ENCODE data around the gene IGFBPL1.
"Not testable (repeated sequence)": the region's sequence is repeated elsewhere in the genome, so short reads cannot be mapped to it uniquely, and the experiment has no call there.

IGFBPL1 gene

DNA sequence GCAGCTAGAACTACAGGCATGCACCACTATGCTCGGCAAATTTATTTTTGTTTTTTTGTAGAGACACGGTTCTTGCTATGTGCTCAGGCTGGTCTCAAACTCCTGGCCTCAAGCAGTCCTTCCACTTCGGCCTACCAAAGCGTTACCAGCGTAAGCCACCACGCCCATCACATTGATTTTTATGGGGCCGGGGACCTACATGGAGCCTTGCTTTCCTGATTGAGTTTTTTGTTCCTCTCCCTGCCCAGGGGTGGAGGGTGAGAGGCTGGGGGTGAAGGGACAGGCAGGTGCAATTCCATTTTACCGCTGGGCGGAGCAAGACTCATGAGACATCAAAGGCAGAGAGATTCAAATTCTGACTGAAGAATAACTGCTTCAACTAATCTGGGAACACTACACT lies 29.8 kb downstream of the IGFBPL1 start:
- no peak for DNase-seq

DNA sequence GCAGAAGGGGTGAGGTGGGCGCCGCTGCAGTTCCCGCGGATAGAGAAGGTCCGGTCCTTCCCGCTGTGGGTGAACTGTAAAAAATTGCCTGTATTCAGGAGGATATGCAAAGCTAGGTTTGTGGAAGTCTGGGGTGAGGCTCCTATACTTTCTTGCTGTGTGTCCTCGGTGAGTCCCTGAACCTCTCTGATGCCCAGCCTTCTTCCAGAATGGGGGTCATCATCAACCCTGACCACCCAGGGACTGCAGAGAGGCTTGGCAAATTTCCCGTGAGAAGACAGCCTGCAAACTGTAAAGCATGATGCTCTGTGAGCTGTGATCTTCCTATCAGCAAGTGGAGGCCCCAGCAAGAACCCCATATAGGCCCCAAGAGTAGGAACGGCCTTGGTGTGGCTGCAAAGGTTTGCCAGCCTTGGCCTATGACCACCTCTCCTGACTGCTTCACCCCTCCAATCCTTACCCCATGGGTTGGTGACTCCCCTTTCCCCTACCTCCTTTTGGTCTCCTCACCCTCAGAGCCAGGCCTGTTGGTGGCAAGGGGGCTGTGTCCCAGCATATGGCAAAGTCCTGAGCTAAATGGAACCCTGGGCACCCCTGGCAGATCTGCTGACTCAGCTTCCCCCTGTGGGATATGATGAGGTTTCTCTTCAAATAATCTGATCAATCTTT lies 31.0 kb downstream of the IGFBPL1 start:
- DNase-seq, result no peak

- DNase-seq, result peak; percentile 83
Measured at GRCh38 chr9:38392235-38393127, 31.8 kb downstream of the IGFBPL1 start, which contains the start of gene ALDH1B1. TSS of gene ALDH1B1 (plus strand) at chr9:38392702. CDS start at chr9:38395749, 3,047 bp downstream.

DNA sequence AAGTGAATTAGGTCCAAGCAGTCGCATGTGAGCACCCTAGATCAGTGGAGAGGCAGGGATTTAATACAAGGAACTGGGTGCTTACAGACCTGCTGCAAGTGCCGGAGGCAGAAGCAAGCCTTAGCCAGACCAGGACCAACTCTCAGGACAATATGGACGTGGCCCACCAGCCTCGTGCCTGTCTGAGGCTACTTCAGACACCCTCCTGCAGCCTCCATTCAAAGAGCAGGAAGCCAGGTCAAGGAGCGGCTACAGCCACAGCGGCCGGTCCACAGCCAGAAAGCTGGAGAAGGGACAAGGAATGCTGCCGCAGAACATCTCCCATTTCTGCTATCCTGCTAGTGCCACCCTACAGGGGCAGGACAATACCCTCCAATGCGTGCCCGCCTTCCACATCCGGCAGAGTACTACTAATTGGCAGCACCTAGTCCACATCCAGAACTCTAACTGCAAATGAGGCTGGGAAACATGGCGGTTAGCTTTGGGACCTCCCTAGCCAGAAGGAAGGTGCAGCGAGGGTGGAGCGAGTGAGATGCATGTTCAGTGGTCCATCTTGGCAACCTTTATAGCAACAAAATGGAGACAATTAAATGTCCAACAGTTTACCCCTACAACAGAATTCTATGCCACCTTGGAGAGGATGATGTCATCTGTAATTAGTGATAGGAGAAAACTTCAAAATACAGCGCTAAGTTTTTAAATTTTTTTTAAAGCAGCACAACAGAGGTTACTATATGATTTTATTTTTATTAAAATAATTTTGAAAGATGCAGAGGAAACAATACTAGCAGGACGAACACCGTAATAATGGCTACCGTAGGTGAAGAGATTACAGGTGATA lies 32.8 kb downstream of the IGFBPL1 start:
- no peak for DNase-seq

DNA sequence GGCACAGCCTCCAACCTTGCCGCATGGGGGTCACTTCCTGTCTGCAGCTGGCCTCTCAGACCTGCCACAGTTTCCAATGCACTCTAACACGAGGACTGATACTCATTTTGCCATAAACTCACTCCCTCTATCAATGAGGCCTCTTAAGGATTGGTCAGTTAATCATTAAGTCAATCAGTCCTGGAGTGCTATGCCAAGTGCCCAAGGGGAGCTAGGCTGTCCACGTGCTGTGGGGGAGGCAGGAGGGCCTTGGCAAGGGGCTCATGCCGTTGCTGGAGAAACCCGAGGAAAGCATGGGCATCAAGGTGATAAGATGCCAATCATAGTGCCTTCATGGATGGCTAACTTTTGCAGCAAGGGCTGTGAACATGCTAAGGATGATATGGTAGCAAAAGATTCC lies 33.4 kb downstream of the IGFBPL1 start:
- DNase-seq, result no peak

DNA sequence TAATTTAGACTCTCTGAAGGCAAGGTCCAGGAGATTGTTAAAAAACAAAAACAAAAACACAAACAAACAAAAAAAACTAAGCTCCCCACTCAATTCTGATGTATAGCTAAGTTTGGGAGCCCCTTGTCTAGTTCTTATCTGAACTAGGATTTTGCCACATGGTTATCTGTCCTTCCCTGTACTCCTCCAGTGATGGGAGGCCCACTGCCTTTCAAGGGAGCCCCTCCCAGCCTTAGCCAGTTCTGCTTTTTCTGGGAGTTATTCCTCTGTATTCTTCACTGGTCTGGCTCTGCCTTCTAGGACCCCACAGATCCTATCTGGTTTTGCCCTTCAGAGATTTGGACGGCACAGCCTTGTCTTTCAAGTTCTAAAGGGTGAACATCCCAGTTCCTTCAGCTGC lies 33.8 kb downstream of the IGFBPL1 start:
- no peak for DNase-seq

- no peak for DNase-seq
Measured at GRCh38 chr9:38389313-38389712, 34.9 kb downstream of the IGFBPL1 start.

GRCh38 chr9:38388283-38389223 lies 35.7 kb downstream of the IGFBPL1 start:
- no peak for DNase-seq

- no peak for DNase-seq
Measured at GRCh38 chr9:38387751-38388150, 36.5 kb downstream of the IGFBPL1 start.

GRCh38 chr9:38387066-38387465 lies 37.2 kb downstream of the IGFBPL1 start:
- no peak for DNase-seq

DNA sequence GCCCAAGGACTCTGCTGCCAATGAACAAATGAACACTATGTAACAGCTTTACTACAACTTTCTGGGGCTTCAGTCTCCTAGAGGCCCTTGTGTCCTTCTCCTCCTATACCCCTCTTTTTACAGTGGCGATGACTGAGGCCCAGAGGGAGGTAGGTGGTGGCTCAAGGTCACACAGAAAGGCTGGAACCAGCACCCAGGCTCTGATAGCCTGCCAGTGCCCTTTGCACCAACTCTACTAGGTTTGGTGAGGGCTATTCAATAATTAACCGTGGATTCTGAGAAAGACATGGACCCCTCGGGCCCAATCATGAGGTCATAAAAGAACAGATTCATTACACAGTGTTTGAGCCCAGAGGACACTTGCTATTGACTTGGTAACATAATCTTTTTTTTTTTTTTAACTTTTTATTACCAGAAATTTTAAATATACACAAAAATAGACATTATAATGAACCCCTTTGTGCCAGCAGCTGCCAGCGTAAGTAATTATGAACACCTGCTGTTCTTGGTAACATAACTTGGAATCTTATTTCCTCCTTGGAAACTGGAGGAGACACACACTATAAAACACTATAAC lies 37.8 kb downstream of the IGFBPL1 start:
- no peak for DNase-seq

DNA sequence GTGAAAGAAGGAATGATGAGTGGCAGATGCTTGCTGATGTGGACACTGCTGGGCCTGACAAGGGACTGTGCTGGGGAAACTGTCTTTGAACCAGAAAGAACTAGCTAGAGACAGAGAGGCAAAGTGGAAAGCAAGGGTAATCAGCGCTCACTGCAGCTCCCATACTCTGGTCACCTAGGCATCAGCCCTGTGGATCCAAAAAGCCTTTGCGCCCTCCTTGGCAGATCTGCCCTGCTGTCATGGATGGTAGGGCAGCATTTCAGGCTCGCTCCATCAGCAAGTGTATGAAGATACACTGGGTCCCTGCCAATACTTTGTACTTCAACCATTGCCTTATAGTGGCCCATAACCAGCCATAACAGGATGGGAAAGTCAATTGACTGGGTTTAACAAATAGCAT lies 38.4 kb downstream of the IGFBPL1 start:
- no peak for DNase-seq

DNA sequence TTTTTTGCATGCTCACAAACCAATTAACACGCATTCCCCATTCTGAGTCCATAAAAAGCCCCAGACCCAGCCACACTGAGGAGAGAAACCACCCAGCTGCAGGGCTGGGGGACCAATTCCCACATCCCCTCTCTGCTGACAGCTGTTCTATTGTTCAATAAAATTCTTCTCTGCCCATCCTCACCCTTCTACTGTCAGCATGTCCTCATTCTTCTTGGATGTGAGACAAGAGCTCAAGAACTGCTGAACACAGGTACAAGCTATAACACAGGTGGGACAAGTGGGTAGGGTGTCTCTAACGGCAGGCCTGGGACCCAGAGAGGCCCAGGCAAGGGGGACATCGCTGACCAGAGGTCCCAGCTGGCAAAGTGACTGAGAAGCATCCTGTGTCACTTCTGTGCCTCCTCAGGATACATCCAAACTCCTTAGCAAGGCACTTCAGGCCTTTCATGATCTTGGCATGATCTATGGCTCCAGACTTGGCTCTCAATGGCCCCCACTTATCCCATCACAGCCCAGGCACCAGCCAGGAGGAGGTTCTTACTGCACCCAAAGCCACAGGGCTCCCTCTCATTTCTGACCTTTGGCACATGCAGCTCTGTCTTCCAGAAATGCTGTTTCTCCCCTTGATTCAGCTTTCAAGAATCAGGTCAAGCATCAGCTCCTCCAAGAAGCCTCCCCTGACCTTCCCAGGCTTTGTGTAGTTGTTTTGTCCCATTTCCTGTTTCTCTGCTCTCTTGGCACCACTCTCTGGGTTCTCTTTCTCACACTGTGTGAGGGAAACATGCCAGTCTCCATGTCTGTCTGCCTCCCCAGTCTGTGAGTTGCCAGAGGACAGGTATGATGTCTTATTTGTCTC lies 39.0 kb downstream of the IGFBPL1 start:
- no peak for DNase-seq

GRCh38 chr9:38382141-38382540 lies 42.1 kb downstream of the IGFBPL1 start:
- DNase-seq, result no peak

- DNase-seq, result peak; percentile 97
Measured at GRCh38 chr9:38380872-38381534, 43.3 kb downstream of the IGFBPL1 start.

GRCh38 chr9:38380230-38380871 lies 43.9 kb downstream of the IGFBPL1 start:
- peak; percentile 52 for DNase-seq

GRCh38 chr9:38377336-38378083 lies 46.7 kb downstream of the IGFBPL1 start:
- not testable (repeated sequence) for DNase-seq

- DNase-seq, result no peak
Measured at GRCh38 chr9:38376021-38376670, 48.1 kb downstream of the IGFBPL1 start.
